HepG2 (cell line): ENCODE results near the gene PAQR5. TPM values are rescaled to one million over a fixed set of nuclear protein-coding genes. Genes with fewer than 3 reads are reported as not detected.

Source experiments
- AGO1 ChIP-seq: fragments of 200-400 bp; formaldehyde crosslinking; IDR thresholded peaks from 2 replicates; pipeline ENCODE4 v1.6.1; 2017; ENCODE audit warnings: mild to moderate bottlenecking, low read depth, low read length, moderate library complexity; ENCODE audit not compliant: poor library complexity, severe bottlenecking
- CREB1 ChIP-seq, 2 experiments: fragments of 450-650 bp in 1 of 2; IDR thresholded peaks; 2 replicates each; pipeline ENCODE4 v1.6.1; 2016 to 2017; ENCODE audit warnings: control low read depth in 1 of 2, mild to moderate bottlenecking in 1 of 2, missing compliant biosample characterization in 1 of 2, missing genetic modification characterization in 1 of 2
- E2F2 ChIP-seq: sonication (generic); formaldehyde crosslinking; IDR thresholded peaks from 2 replicates; pipeline ENCODE4 v1.4.0; 2020; ENCODE audit warnings: missing genetic modification reagents, borderline replicate concordance
- ELF3 ChIP-seq: IDR thresholded peaks from 2 replicates; pipeline ENCODE4 v1.6.1; 2016; ENCODE audit warnings: missing genetic modification reagents, missing compliant biosample characterization
- FOXC1 ChIP-seq: sonication (generic); formaldehyde crosslinking; IDR thresholded peaks from 2 replicates; pipeline ENCODE4 v1.8.0; 2022; ENCODE audit warnings: mild to moderate bottlenecking, missing genetic modification reagents, borderline replicate concordance
- HNRNPH1 ChIP-seq: fragments of 200-400 bp; formaldehyde crosslinking; optimal IDR thresholded peaks from 2 replicates; pipeline ENCODE3; 2017; ENCODE audit warnings: mild to moderate bottlenecking, low read depth, low read length
- KDM2A ChIP-seq: sonication (generic); formaldehyde crosslinking; IDR thresholded peaks from 2 replicates; pipeline ENCODE4 v1.4.0; 2020; ENCODE audit warnings: low read depth, missing genetic modification reagents, borderline replicate concordance
- TBX3 ChIP-seq: fragments of 450-650 bp; IDR thresholded peaks from 2 replicates; pipeline ENCODE4 v1.6.1; 2017; ENCODE audit warnings: antibody characterized with exemption, mild to moderate bottlenecking, inconsistent platforms, borderline replicate concordance
- TFDP1 ChIP-seq: IDR thresholded peaks from 2 replicates; pipeline ENCODE4 v1.6.1; 2016; ENCODE audit warnings: missing compliant biosample characterization, missing genetic modification reagents, borderline replicate concordance
- XBP1 ChIP-seq: sonication (generic); formaldehyde crosslinking; IDR thresholded peaks from 2 replicates; pipeline ENCODE4 v1.5.0; 2020; ENCODE audit warnings: missing genetic modification reagents
- ZBTB25 ChIP-seq: IDR thresholded peaks from 2 replicates; pipeline ENCODE4 v1.6.1; 2018; ENCODE audit warnings: missing genetic modification reagents
- ZFP36L1 ChIP-seq: sonication (generic); formaldehyde crosslinking; IDR thresholded peaks from 2 replicates; pipeline ENCODE4 v1.8.0; 2022; ENCODE audit warnings: mild to moderate bottlenecking, missing genetic modification reagents, moderate library complexity
- ZFP82 ChIP-seq: sonication (generic); formaldehyde crosslinking; IDR thresholded peaks from 2 replicates; pipeline ENCODE4 v1.5.1; 2020; ENCODE audit warnings: mild to moderate bottlenecking, missing genetic modification reagents, borderline replicate concordance
- ZMYM3 ChIP-seq: sonication (generic); formaldehyde crosslinking; IDR thresholded peaks from 2 replicates; pipeline ENCODE4 v1.5.1; 2020; ENCODE audit warnings: mild to moderate bottlenecking, missing genetic modification reagents
- ZNF317 ChIP-seq: sonication (generic); formaldehyde crosslinking; IDR thresholded peaks from 2 replicates; pipeline ENCODE4 v1.5.0; 2020; ENCODE audit warnings: mild to moderate bottlenecking, missing genetic modification reagents
- ZNF513 ChIP-seq: sonication (generic); formaldehyde crosslinking; conservative IDR thresholded peaks from 2 replicates; pipeline ENCODE4 v1.5.0; 2020; ENCODE audit warnings: missing genetic modification reagents
- ZNF564 ChIP-seq: sonication (generic); formaldehyde crosslinking; IDR thresholded peaks from 2 replicates; pipeline ENCODE4 v1.8.1; 2023; ENCODE audit warnings: mild to moderate bottlenecking, missing genetic modification reagents
- ZNF691 ChIP-seq: sonication (generic); formaldehyde crosslinking; IDR thresholded peaks from 2 replicates; pipeline ENCODE4 v1.4.0; 2020; ENCODE audit warnings: missing genetic modification reagents, low read depth, mild to moderate bottlenecking, borderline replicate concordance
- ZNF704 ChIP-seq: sonication (generic); formaldehyde crosslinking; IDR thresholded peaks from 2 replicates; pipeline ENCODE4 v1.8.1; 2023; ENCODE audit warnings: mild to moderate bottlenecking, inconsistent platforms, moderate library complexity, missing genetic modification reagents, borderline replicate concordance
- polyA plus RNA-seq, 8 experiments: library from polyadenylated mRNA; depleted of rRNA in 3 of 8; stranded (reverse) in 7 of 8; unstranded in 1 of 8; fragments of >200 nt; fragmentation: Illumina TruSeq in 4 of 8; extraction: Trizol in 4 of 8; gene quantifications; 2 replicates each; pipeline versions ENCODE4 v1.2.1 to v1.2.3, GENCODE V29; 2011 to 2016; ENCODE audit warnings: low read depth in 4 of 8, missing spikeins in 1 of 8, mixed read lengths in 1 of 8; ENCODE audit not compliant: insufficient read depth in 1 of 8
- total RNA-seq, 5 experiments: library from RNA; depleted of rRNA; stranded (reverse); fragments of >200 nt; fragmentation: Illumina TruSeq; extraction: Trizol; gene quantifications; 2 replicates each; pipeline ENCODE4 v1.2.3, GENCODE V29; 2016; ENCODE audit warnings: low read depth in 1 of 5

PAQR5 gene
- total and polyA plus RNA-seq, 2 of the 13 experiments (the other 11 are each of a cell fraction or from before 2014, with no cell fraction given) = 0.53 to 1.3 TPM

GRCh38 chr15:69413822-69414700 is 115.3 kb downstream of the PAQR5 start, which contains the start of gene KIF23 (continued):
- peak; percentile 25; the same call in 1 of the 2 replicates for TF ChIP-seq ZNF691 (CRISPR knock-in tag)
- TF ChIP-seq CREB1 (IDR thresholded peaks at IDR 0.05) = peak; percentile 77
- TF ChIP-seq CREB1 (CRISPR knock-in tag; IDR thresholded peaks at IDR 0.05) = peak; percentile 88
- TF ChIP-seq ZNF564 (CRISPR knock-in tag) = peak; percentile 96
- no peak for TF ChIP-seq ZNF513
- TF ChIP-seq FOXC1 (CRISPR knock-in tag) = peak; percentile 74; the same call in 1 of the 2 replicates
- TF ChIP-seq KDM2A (CRISPR knock-in tag) = peak; percentile 78
- no peak for TF ChIP-seq ZFP82
- TF ChIP-seq ZFP36L1 (CRISPR knock-in tag) = peak; percentile 43; the same call in 1 of the 2 replicates
- TF ChIP-seq ELF3 (CRISPR knock-in tag) = peak; percentile 30; the same call in 1 of the 2 replicates
- TF ChIP-seq TFDP1 (CRISPR knock-in tag) = peak; percentile 99
- no peak for TF ChIP-seq ZMYM3 (CRISPR knock-in tag)
- TF ChIP-seq E2F2 (CRISPR knock-in tag) = peak; percentile 85; the same call in 1 of the 2 replicates
- no peak for TF ChIP-seq HNRNPH1
- TF ChIP-seq ZNF704 (CRISPR knock-in tag) = no peak
- TF ChIP-seq AGO1 = no peak
- TF ChIP-seq TBX3 = no peak
- no peak for TF ChIP-seq XBP1 (CRISPR knock-in tag)
- no peak for TF ChIP-seq ZNF317 (CRISPR knock-in tag)
- no peak for TF ChIP-seq ZBTB25
